ENCODE measurements around the gene BAD.

BAD gene

GRCh38 chr11:64269540-64270220 lies 14.8 kb downstream of the BAD start:
- POLR2A ChIA-PET = interaction anchor here (0.9 to 2.2 kb wide), 6 partner anchors 15 to 63 kb away, joined by 4 to 8 read pairs (median 6); partner anchors contain the start of genes BAD, FERMT3, FKBP2 and PRDX5
- CTCF ChIA-PET = interaction anchor here (0.6 to 15.3 kb wide), 6 partner anchors 19 to 65 kb away, joined by 3 to 164 read pairs (median 14); partner anchors contain the start of genes CATSPERZ, ESRRA, FERMT3 and NUDT22
- peak; percentile 91 for DNase-seq (ENCODE audit: extremely low spot score)
- TF ChIP-seq CTCF (IDR thresholded peaks at IDR 0.05; ENCODE audit: control extremely low read depth, extremely low read depth, low read depth, missing control alignments) = no peak

DNA sequence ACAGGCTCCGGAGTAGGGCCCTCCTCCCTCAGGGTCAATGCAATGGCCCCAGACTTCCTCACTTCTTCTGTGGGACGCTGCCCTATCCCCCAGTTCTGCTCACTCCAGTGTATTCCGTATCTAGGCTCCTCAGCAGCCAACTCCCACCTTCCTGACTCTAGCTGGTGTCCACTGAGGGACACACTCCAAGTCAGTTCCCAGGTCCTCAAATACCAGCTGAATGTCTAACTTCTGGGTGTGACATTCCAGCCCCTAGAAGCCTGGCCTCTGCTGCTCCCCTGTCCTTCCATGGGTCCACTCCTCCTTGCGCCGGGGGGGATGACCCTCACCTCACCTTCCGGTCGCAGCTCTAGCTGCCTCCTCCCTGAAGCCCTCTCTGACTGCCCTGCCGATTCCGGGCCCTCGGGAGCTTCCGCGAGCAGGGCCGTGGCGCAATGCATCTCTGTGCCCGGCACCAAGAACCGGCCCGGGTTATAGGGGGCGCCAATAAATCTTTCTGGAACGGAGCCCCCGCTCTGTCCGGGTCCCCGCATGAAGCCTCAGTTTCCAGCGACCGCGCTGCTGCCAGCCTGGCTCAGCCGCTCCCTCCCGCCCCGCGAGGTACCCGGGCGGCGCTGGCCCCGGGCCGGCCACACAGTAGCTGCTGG lies 15.4 kb downstream of the BAD start:
- peak; percentile 52 for DNase-seq (ENCODE audit: extremely low spot score)
- ChIA-PET CTCF (interaction anchor here (0.7 to 15.3 kb wide), 8 partner anchors 13 to 64 kb away, joined by 3 to 164 read pairs (median 4); partner anchors contain the start of genes CATSPERZ, ESRRA, FERMT3 and NUDT22), POLR2A (interaction anchor here (0.8 to 2.2 kb wide), 6 partner anchors 10 to 63 kb away, joined by 4 to 8 read pairs (median 6); partner anchors contain the start of genes BAD, FERMT3 and FKBP2)
- TF ChIP-seq CTCF (IDR thresholded peaks at IDR 0.05; ENCODE audit: control extremely low read depth, extremely low read depth, low read depth, missing control alignments) = no peak

GRCh38 chr11:64268025-64268892 lies 16.2 kb downstream of the BAD start:
- DNase-seq (ENCODE audit: extremely low spot score) = no peak
- TF ChIP-seq CTCF (IDR thresholded peaks at IDR 0.05; ENCODE audit: control extremely low read depth, extremely low read depth, low read depth, missing control alignments) = no peak
- ChIA-PET POLR2A (interaction anchor here (0.6 to 2.2 kb wide), 9 partner anchors 9 to 83 kb away, joined by 3 to 8 read pairs (median 5); partner anchors contain the start of genes BAD, FERMT3 and FKBP2), CTCF (interaction anchor here (0.7 to 15.3 kb wide), 9 partner anchors 13 to 64 kb away, joined by 3 to 164 read pairs (median 4); partner anchors contain the start of genes CATSPERZ, ESRRA, FERMT3 and PLCB3)

- TF ChIP-seq CTCF (IDR thresholded peaks at IDR 0.05; ENCODE audit: control extremely low read depth, extremely low read depth, low read depth, missing control alignments) = no peak
- no peak for DNase-seq (ENCODE audit: extremely low spot score)
- ChIA-PET POLR2A (interaction anchor here (0.6 to 1.0 kb wide), 4 partner anchors 11 to 520 kb away, joined by 3 to 6 read pairs (median 5); no protein-coding TSS in a partner anchor), CTCF (interaction anchor here (1.2 to 15.3 kb wide), 5 partner anchors 17 to 62 kb away, joined by 3 to 164 read pairs (median 23); partner anchors contain the start of genes CATSPERZ, ESRRA, FERMT3 and PLCB3)
Measured at GRCh38 chr11:64267207-64267945, 17.1 kb downstream of the BAD start.

- no peak for DNase-seq (ENCODE audit: extremely low spot score)
- TF ChIP-seq CTCF (IDR thresholded peaks at IDR 0.05; ENCODE audit: control extremely low read depth, extremely low read depth, low read depth, missing control alignments) = no peak
- CTCF ChIA-PET = interaction anchor here (1.3 to 15.3 kb wide), 3 partner anchors 16 to 37 kb away, joined by 3 to 164 read pairs (median 134); partner anchors contain the start of genes CATSPERZ, ESRRA and PLCB3
- POLR2A ChIA-PET = no interaction called here
Measured at GRCh38 chr11:64266339-64266738, 18.1 kb downstream of the BAD start.

Measured in GM10248 (cell line).